ENCODE data around the gene WWOX. TPM values are rescaled to one million over a fixed set of nuclear protein-coding genes. Genes with fewer than 3 reads are reported as not detected.
A peak's percentile ranks its signal among the peaks of the same experiment; 100 is the strongest.

WWOX gene
- total RNA-seq, 1 experiment from 2014 or later: 13.0 TPM

GRCh38 chr16:78105517-78105916 lies 6.1 kb downstream of the WWOX start:
- DNase-seq (ENCODE audit: low read depth): no peak

- no peak for DNase-seq (ENCODE audit: low read depth)
These were observed 7.2 kb downstream of the WWOX start for GRCh38 chr16:78106686-78107085.

- no peak for DNase-seq (ENCODE audit: low read depth)
These were observed 9.0 kb downstream of the WWOX start for GRCh38 chr16:78108451-78108850.

GRCh38 chr16:78113258-78113657 lies 13.8 kb downstream of the WWOX start:
- no peak for DNase-seq (ENCODE audit: low read depth)

- no peak for DNase-seq (ENCODE audit: low read depth)
These were observed 16.2 kb downstream of the WWOX start for GRCh38 chr16:78115659-78116058.

GRCh38 chr16:78116946-78117345 lies 17.5 kb downstream of the WWOX start:
- no peak for DNase-seq (ENCODE audit: low read depth)

GRCh38 chr16:78117391-78117790 lies 17.9 kb downstream of the WWOX start:
- DNase-seq (ENCODE audit: low read depth): no peak

- DNase-seq (ENCODE audit: low read depth): no peak
These were observed 19.1 kb downstream of the WWOX start for GRCh38 chr16:78118469-78119025.

GRCh38 chr16:78122774-78123315 lies 23.4 kb downstream of the WWOX start:
- DNase-seq (ENCODE audit: low read depth): peak; percentile 72

- DNase-seq (ENCODE audit: low read depth): no peak
These were observed 25.8 kb downstream of the WWOX start for GRCh38 chr16:78125112-78125844.

GRCh38 chr16:78126662-78127061 lies 27.2 kb downstream of the WWOX start:
- no peak for DNase-seq (ENCODE audit: low read depth)

- peak; percentile 69 for DNase-seq (ENCODE audit: low read depth)
These were observed 27.7 kb downstream of the WWOX start for GRCh38 chr16:78127130-78127529.

- no peak for DNase-seq (ENCODE audit: low read depth)
These were observed 29.5 kb downstream of the WWOX start for GRCh38 chr16:78128913-78129312.

GRCh38 chr16:78129349-78129748 lies 29.9 kb downstream of the WWOX start:
- DNase-seq (ENCODE audit: low read depth): no peak

GRCh38 chr16:78130083-78130608 lies 30.7 kb downstream of the WWOX start:
- no peak for DNase-seq (ENCODE audit: low read depth)

GRCh38 chr16:78130950-78131349 lies 31.5 kb downstream of the WWOX start:
- no peak for DNase-seq (ENCODE audit: low read depth)

- DNase-seq (ENCODE audit: low read depth): no peak
These were observed 34.5 kb downstream of the WWOX start for GRCh38 chr16:78133919-78134318.

GRCh38 chr16:78134944-78135619 lies 35.6 kb downstream of the WWOX start:
- DNase-seq (ENCODE audit: low read depth): no peak

- DNase-seq (ENCODE audit: low read depth): no peak
These were observed 37.7 kb downstream of the WWOX start for GRCh38 chr16:78137179-78137578.

GRCh38 chr16:78137782-78138616 lies 38.5 kb downstream of the WWOX start:
- no peak for DNase-seq (ENCODE audit: low read depth)

- no peak for DNase-seq (ENCODE audit: low read depth)
These were observed 41.5 kb downstream of the WWOX start for GRCh38 chr16:78140818-78141466.

Data from LHCN-M2 (cell line).